Esophagus muscularis mucosa (tissue), 4 donors: ENCODE results near the gene ACOXL. TPM values are rescaled to one million over a fixed set of nuclear protein-coding genes. Genes with fewer than 3 reads are reported as not detected.
A peak's percentile ranks its signal among the peaks of the same experiment; 100 is the strongest.

ENCODE experiments used
- DNase-seq: peaks from one replicate; pipeline ENCODE4 v3.0.0-alpha.2; 2017; ENCODE audit errors: extremely low spot score
- H3K27ac ChIP-seq, 4 donors: fragments of 200-600 bp; sonication (generic); replicated peaks in 1 of 4; 1 replicate in 3 of 4; 2 replicates in 1 of 4; pipeline ENCODE4 v1.5.1; 2016 to 2019; ENCODE audit warnings: mild to moderate bottlenecking in 1 of 4
- H3K27me3 ChIP-seq, 4 donors: fragments of 200-600 bp; sonication (generic); one replicate each; pipeline versions ENCODE4 v1.5.1 to v1.6.0; 2016 to 2019
- H3K36me3 ChIP-seq, 4 donors: fragments of 200-600 bp; sonication (generic); one replicate each; pipeline ENCODE4 v1.5.1; 2016 to 2019
- H3K4me1 ChIP-seq, 4 donors: fragments of 200-600 bp; sonication (generic); one replicate each; pipeline ENCODE4 v1.5.1; 2016 to 2019
- H3K4me3 ChIP-seq, 4 donors: fragments of 200-600 bp; sonication (generic); 1 replicate in 2 of 4; 2 replicates in 2 of 4; pipeline ENCODE4 v1.5.1; 2016 to 2019; ENCODE audit warnings: mild to moderate bottlenecking in 4 of 4, moderate library complexity in 1 of 4
- H3K9me3 ChIP-seq, 4 donors: fragments of 200-600 bp; sonication (generic); 1 replicate in 3 of 4; 2 replicates in 1 of 4; pipeline ENCODE4 v1.5.1; 2016 to 2019
- EP300 ChIP-seq: sonication (generic); formaldehyde crosslinking; IDR thresholded peaks from one replicate; pipeline ENCODE4 v1.6.1; 2017; ENCODE audit warnings: antibody characterized with exemption
- POLR2A ChIP-seq: fragments of 450-650 bp; IDR thresholded peaks from one replicate; pipeline ENCODE4 v1.6.1; 2017; ENCODE audit warnings: antibody characterized with exemption, moderate library complexity, mild to moderate bottlenecking, low read depth
- POLR2AphosphoS5 ChIP-seq, 2 donors: sonication (generic); formaldehyde crosslinking; IDR thresholded peaks; one replicate each; pipeline ENCODE4 v1.6.1; 2017; ENCODE audit warnings: antibody characterized with exemption in 2 of 2
- WGBS: methylation state at CpG from one replicate; pipeline ENCODE4 v1.1.5; 2018; 5-methylcytosine and 5-hydroxymethylcytosine counted together
- intact Hi-C: fragments of 100-400 bp; cut with DNase I; formaldehyde crosslinking; loops from one replicate; pipeline ENCODE4 v1.15.1; 2023
- total RNA-seq, 4 donors: library from RNA; depleted of rRNA; stranded (reverse); fragments of >200 nt; gene quantifications; one replicate each; pipeline versions ENCODE4 v1.1.0 to v1.2.1, GENCODE V29; 2016
- TF ChIP-seq, protein P1 (sequence below), 3 experiments: fragments of 200-600 bp in 2 of 3; fragments of 450-650 bp in 1 of 3; sonication (generic) in 2 of 3; IDR thresholded peaks; one replicate each; pipeline ENCODE4 v1.5.1; 2017 to 2019; ENCODE audit warnings: antibody characterized with exemption in 3 of 3, mild to moderate bottlenecking in 2 of 3, moderate library complexity in 1 of 3

ACOXL gene
- total RNA-seq, 4 donors from 2014 or later = not detected

DNA sequence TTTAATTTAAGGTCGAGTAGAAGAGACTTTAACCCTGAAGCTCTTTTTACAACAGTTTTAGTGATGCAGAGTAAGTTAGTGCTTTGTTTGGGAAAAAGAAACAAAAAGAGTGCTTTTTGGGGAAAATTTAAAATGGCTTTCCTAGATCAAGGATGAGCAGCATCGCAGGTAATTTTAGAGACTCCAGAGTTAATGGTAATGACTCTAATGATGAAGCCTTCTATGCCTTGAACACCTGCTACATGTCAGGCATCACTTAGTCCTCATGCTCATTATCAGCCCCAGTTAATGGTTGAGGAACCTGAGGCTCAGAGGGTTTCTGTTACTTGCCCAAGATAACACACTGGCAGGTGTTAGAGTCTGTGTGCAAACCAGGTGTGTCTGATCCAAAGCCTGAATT is 167.8 kb downstream of the ACOXL start:
- intact Hi-C loops = no loop called here
- TF ChIP-seq, protein P1, sequence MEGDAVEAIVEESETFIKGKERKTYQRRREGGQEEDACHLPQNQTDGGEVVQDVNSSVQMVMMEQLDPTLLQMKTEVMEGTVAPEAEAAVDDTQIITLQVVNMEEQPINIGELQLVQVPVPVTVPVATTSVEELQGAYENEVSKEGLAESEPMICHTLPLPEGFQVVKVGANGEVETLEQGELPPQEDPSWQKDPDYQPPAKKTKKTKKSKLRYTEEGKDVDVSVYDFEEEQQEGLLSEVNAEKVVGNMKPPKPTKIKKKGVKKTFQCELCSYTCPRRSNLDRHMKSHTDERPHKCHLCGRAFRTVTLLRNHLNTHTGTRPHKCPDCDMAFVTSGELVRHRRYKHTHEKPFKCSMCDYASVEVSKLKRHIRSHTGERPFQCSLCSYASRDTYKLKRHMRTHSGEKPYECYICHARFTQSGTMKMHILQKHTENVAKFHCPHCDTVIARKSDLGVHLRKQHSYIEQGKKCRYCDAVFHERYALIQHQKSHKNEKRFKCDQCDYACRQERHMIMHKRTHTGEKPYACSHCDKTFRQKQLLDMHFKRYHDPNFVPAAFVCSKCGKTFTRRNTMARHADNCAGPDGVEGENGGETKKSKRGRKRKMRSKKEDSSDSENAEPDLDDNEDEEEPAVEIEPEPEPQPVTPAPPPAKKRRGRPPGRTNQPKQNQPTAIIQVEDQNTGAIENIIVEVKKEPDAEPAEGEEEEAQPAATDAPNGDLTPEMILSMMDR (IDR thresholded peaks at IDR 0.05) = no peak
- no peak for TF ChIP-seq POLR2AphosphoS5 (IDR thresholded peaks at IDR 0.05)
- no peak for TF ChIP-seq EP300
- no peak for TF ChIP-seq POLR2A
- 79% methylated on average over 2 of the region's 2 CpGs for WGBS
- Histone ChIP-seq H3K4me3 (no peak overlapping the region), H3K36me3 (no peaks in the 10 kb centered on the region), H3K4me1 (no peaks in the 10 kb centered on the region), H3K27ac (no peak overlapping the region), H3K27me3 (no peaks in the 10 kb centered on the region), H3K9me3 (peaks cover 0 to 7% (median 0%) of the 10 kb centered on the region in 4 donors)
- DNase-seq = no peak

DNA sequence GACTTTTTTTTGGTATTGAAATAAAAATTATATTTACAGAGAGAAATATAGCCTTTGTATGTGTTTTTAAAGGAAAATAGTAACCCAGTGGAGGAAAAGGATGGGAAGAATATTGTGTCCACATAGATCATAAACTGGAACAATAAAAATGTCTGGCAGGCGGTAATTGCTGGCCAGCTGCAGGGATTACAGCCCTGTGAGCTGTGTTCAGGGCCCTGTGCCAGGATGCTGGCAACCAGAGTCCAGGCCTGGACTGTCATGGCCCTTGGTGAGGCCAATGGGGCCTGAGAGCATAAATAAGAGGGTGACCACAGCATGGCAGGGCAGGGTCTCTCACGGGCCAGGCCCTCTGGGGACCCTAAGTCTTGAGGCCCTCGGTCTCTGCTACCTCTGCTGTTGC is 171.2 kb downstream of the ACOXL start:
- Histone ChIP-seq H3K27me3 (no peaks in the 10 kb centered on the region), H3K4me1 (no peaks in the 10 kb centered on the region), H3K36me3 (no peaks in the 10 kb centered on the region), H3K27ac (no peak overlapping the region), H3K4me3 (no peak overlapping the region), H3K9me3 (no peaks in the 10 kb centered on the region)
- TF ChIP-seq POLR2A = no peak
- TF ChIP-seq, protein P1 (IDR thresholded peaks at IDR 0.05) = no peak
- TF ChIP-seq POLR2AphosphoS5 (IDR thresholded peaks at IDR 0.05) = no peak
- no peak for TF ChIP-seq EP300
- intact Hi-C loops = no loop called here
- 95% methylated on average over 3 of the region's 3 CpGs for WGBS
- DNase-seq = no peak

DNA sequence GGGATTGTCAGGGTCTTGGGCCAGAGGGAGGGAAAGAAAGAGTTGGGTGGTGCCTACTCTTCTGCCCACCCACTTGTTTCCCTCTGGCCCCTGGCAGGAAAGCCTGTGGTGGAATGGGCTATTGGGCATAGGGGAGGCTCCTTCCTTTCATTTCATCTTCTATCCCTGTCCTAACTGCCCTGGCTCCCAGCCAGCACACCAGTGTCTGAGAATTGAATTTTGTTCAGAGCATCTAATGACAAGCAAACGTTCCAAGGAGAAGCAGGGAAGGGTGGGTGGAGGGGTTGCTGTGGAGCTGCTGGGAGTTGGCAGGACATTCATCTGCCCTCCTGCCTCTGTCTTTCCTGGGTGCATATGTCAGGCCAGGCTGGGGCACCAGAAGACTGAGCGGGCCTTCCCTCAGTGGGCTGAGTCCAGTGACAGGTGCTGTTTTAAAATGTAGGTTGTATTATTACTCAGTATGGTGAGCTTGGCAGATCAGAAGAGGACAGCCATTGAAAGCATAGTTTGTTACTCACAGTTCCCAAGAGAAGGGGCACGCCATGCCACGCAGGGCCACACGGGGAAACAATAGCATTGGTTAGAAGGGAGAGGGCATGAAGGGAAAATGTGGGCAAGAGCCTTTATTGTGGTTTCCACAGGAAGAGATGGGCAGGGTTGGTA is 171.9 kb downstream of the ACOXL start:
- Histone ChIP-seq H3K36me3 (no peaks in the 10 kb centered on the region), H3K27ac (no peak overlapping the region), H3K9me3 (no peaks in the 10 kb centered on the region), H3K4me1 (no peaks in the 10 kb centered on the region), H3K27me3 (no peaks in the 10 kb centered on the region), H3K4me3 (no peak overlapping the region)
- peak; percentile 79 for DNase-seq
- TF ChIP-seq POLR2A (no peak), EP300 (no peak), POLR2AphosphoS5 (IDR thresholded peaks at IDR 0.05) (no peak)
- TF ChIP-seq, protein P1 (IDR thresholded peaks at IDR 0.05) = no peak
- WGBS = 89% methylated on average over 5 of the region's 5 CpGs
- intact Hi-C loops = no loop called here

DNA sequence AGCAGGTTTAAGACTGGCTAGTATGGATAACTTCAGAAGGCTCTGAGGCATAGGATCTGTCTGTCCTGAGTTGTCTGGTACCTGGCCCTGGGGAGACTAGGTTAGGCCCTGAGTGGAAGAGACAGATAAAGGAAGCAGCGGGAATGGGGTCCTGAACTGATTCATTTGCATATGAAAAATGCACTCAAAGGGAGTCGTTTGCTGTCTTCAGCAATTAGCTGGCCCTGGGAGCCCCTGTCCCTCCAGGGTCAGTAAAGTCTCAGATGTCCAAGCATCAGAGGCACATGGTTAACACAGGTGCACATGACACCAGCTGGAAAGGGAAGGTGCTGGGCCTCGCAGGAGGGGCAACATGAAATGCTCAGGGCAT is 172.4 kb downstream of the ACOXL start:
- Histone ChIP-seq H3K36me3 (no peaks in the 10 kb centered on the region), H3K27ac (no peak overlapping the region), H3K4me3 (no peak overlapping the region), H3K27me3 (no peaks in the 10 kb centered on the region), H3K9me3 (no peaks in the 10 kb centered on the region), H3K4me1 (no peaks in the 10 kb centered on the region)
- intact Hi-C loops = no loop called here
- 88% methylated on average over 3 of the region's 3 CpGs for WGBS
- no peak for DNase-seq
- TF ChIP-seq, protein P1 (IDR thresholded peaks at IDR 0.05) = no peak
- TF ChIP-seq POLR2AphosphoS5 (IDR thresholded peaks at IDR 0.05) (no peak), EP300 (no peak), POLR2A (no peak)

DNA sequence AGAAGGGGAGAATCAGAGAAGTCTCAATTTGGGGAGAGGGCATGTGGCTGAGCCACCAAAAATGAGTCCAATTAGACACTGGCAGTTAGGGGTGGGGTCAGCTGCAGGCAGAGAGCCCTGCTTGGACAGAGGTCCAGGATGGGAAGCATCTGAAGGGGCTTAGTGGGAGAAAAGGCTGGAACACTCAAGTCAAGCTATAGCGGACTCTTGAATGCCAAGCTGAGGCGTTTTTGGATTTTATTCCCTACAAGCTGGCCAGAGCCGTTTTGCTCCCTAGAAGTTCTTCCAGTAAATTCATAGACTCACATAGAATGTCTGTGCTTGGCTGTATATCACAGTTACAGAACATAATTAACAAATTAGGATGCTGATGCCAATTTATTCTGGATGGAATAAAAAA is 172.8 kb downstream of the ACOXL start:
- intact Hi-C loops = no loop called here
- no peaks in the 10 kb centered on the region for H3K9me3 ChIP-seq
- H3K27ac ChIP-seq = no peak overlapping the region
- H3K4me1 ChIP-seq = no peaks in the 10 kb centered on the region
- H3K27me3 ChIP-seq = no peaks in the 10 kb centered on the region
- DNase-seq = no peak
- no peaks in the 10 kb centered on the region for H3K36me3 ChIP-seq
- no peak overlapping the region for H3K4me3 ChIP-seq
- TF ChIP-seq POLR2A (no peak), EP300 (no peak), POLR2AphosphoS5 (IDR thresholded peaks at IDR 0.05) (no peak)
- TF ChIP-seq, protein P1 (IDR thresholded peaks at IDR 0.05) = no peak
- WGBS = 79% methylated on average over 3 of the region's 3 CpGs
